WTC11 (cell line): ENCODE data around the gene FRMD5.

ENCODE experiments used
- ATF2 ChIP-seq: sonication (generic); formaldehyde crosslinking; IDR thresholded peaks from 2 replicates; pipeline ENCODE4 v1.8.1; 2022; ENCODE audit warnings: low read depth, missing genetic modification reagents, borderline replicate concordance
- CBFB ChIP-seq: sonication (generic); formaldehyde crosslinking; IDR thresholded peaks from 2 replicates; pipeline ENCODE4 v1.8.1; 2022; ENCODE audit warnings: mild to moderate bottlenecking, low read depth, missing genetic modification reagents
- CTCF ChIP-seq: fragments of 200-600 bp; IDR thresholded peaks from 2 replicates; pipeline ENCODE4 v1.8.0; 2022; ENCODE audit warnings: antibody characterized with exemption
- FOXJ3 ChIP-seq: sonication (generic); formaldehyde crosslinking; IDR thresholded peaks from 2 replicates; pipeline ENCODE4 v1.9.0; 2021; ENCODE audit warnings: missing genetic modification reagents, mild to moderate bottlenecking, borderline replicate concordance
- KAT7 ChIP-seq: sonication (generic); formaldehyde crosslinking; IDR thresholded peaks from 2 replicates; pipeline ENCODE4 v1.8.1; 2023; ENCODE audit warnings: missing genetic modification reagents, mild to moderate bottlenecking, borderline replicate concordance
- NFYB ChIP-seq: sonication (generic); formaldehyde crosslinking; conservative IDR thresholded peaks from 2 replicates; pipeline ENCODE4 v1.8.0; 2022; ENCODE audit warnings: low read depth, missing genetic modification reagents
- USF1 ChIP-seq: sonication (generic); formaldehyde crosslinking; IDR thresholded peaks from 2 replicates; pipeline ENCODE4 v1.8.0; 2022; ENCODE audit warnings: mild to moderate bottlenecking, missing genetic modification reagents
- ZNF232 ChIP-seq: sonication (generic); formaldehyde crosslinking; IDR thresholded peaks from 2 replicates; pipeline ENCODE4 v1.8.0; 2022; ENCODE audit warnings: mild to moderate bottlenecking, missing genetic modification reagents
- ZNF423 ChIP-seq: fragments of 250-450 bp; sonication (Bioruptor Pico); IDR thresholded peaks from 2 replicates; pipeline ENCODE4 v2.1.2; 2022; ENCODE audit warnings: mild to moderate bottlenecking, moderate library complexity
- TF ChIP-seq, protein P1 (sequence below): sonication (generic); formaldehyde crosslinking; IDR thresholded peaks from 2 replicates; pipeline ENCODE4 v1.8.1; 2022; ENCODE audit warnings: mild to moderate bottlenecking, missing genetic modification reagents, moderate library complexity, borderline replicate concordance
- TF ChIP-seq, protein P2 (sequence below): sonication (generic); formaldehyde crosslinking; IDR thresholded peaks from 2 replicates; pipeline ENCODE4 v1.8.0; 2023; ENCODE audit warnings: missing genetic modification reagents

DNA sequence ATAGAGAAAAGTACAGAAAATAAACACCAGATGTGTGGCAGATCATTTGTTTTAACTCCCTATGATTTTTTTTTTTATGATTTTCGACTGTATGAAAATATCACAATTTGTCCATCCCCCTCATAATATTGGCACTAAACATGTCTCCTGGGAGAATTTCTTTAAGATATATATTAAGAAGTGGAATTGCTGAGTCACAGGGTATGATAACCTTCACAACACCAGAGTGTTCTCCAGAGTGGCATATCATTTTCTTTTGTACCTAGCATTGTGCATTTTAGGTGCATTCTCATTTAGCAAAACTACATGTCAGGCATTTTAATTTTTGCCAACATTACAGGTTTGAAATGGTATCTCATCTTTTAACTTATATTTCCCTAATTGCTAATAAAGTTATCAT is 170.9 kb downstream of the FRMD5 start:
- TF ChIP-seq ATF2 (no peak), NFYB (CRISPR knock-in tag) (no peak), CTCF (no peak), ZNF232 (CRISPR knock-in tag) (no peak), CBFB (CRISPR knock-in tag) (no peak), USF1 (CRISPR knock-in tag) (no peak), KAT7 (CRISPR knock-in tag) (no peak), FOXJ3 (CRISPR knock-in tag) (no peak), ZNF423 (CRISPR knock-in tag) (no peak)
- TF ChIP-seq, protein P1, sequence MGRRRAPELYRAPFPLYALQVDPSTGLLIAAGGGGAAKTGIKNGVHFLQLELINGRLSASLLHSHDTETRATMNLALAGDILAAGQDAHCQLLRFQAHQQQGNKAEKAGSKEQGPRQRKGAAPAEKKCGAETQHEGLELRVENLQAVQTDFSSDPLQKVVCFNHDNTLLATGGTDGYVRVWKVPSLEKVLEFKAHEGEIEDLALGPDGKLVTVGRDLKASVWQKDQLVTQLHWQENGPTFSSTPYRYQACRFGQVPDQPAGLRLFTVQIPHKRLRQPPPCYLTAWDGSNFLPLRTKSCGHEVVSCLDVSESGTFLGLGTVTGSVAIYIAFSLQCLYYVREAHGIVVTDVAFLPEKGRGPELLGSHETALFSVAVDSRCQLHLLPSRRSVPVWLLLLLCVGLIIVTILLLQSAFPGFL (CRISPR knock-in tag): no peak
- TF ChIP-seq, protein P2, sequence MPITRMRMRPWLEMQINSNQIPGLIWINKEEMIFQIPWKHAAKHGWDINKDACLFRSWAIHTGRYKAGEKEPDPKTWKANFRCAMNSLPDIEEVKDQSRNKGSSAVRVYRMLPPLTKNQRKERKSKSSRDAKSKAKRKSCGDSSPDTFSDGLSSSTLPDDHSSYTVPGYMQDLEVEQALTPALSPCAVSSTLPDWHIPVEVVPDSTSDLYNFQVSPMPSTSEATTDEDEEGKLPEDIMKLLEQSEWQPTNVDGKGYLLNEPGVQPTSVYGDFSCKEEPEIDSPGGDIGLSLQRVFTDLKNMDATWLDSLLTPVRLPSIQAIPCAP: no peak
